HepG2 (cell line): Measurements from ENCODE around the gene JPH3. TPM values are rescaled to one million over a fixed set of nuclear protein-coding genes. Genes with fewer than 3 reads are reported as not detected.
"Not testable (repeated sequence)": the region's sequence is repeated elsewhere in the genome, so short reads cannot be mapped to it uniquely, and the experiment has no call there.

Source experiments
- ATAC-seq: fragments of 200-7000 bp; cut with Tn5 transposase; 3 replicates; pipeline ENCODE4 v1.9.1; 2020; ENCODE audit warnings: mild to moderate bottlenecking, moderate library complexity
- BruUV-seq: library from RNA; stranded (reverse); fragments of 400-500 nt; replicated peaks from 2 replicates; lab custom pipeline; 2021; lab: Mats Ljungman, UMichigan
- CTCF ChIA-PET: fragments of 300-600 bp; formaldehyde crosslinking; extraction: SDS; loops from one replicate; lab custom pipeline; 2021; ENCODE audit warnings: low total read pairs, inconsistent platforms, low intra/inter-chr PET ratio; lab: Yijun Ruan, JAX
- POLR2A ChIA-PET: fragments of 350-600 bp; sonication (Branson Sonifier 250); formaldehyde crosslinking; loops from one replicate; lab custom pipeline; 2020; ENCODE audit warnings: antibody characterized with exemption, inconsistent platforms; lab: Yijun Ruan, JAX
- DNase-seq: peaks from one replicate; pipeline ENCODE4 v3.0.0-alpha.2; 2015; ENCODE audit warnings: low spot score
- FAIRE-seq: peaks from 3 replicates; lab custom pipeline; 2011; peaks lifted over from hg19 to GRCh38; lab: Jason Lieb, UNC
- H2AFZ ChIP-seq: one replicate; pipeline ENCODE4 v1.6.1; 2011; ENCODE audit warnings: low read length, inconsistent platforms
- H3K27ac ChIP-seq: fragments of 300-600 bp; 3 replicates; pipeline ENCODE4 v1.8.0; 2011; ENCODE audit warnings: mixed run types, mild to moderate bottlenecking, mixed read lengths, low read length, inconsistent platforms; ENCODE audit not compliant: insufficient read depth; ENCODE audit errors: extremely low read length
- H3K27me3 ChIP-seq, 2 experiments: fragments of 200-600 bp in 1 of 2; 2 replicates in 1 of 2; 3 replicates in 1 of 2; pipeline versions ENCODE4 v1.6.0 to v1.8.0; 2011; ENCODE audit warnings: low read length in 2 of 2, mild to moderate bottlenecking in 2 of 2, moderate library complexity in 2 of 2, inconsistent platforms in 1 of 2; ENCODE audit not compliant: insufficient read depth in 2 of 2, control insufficient read depth in 1 of 2
- H3K36me3 ChIP-seq, 2 experiments: fragments of 200-600 bp in 1 of 2; replicated peaks in 1 of 2; 2 replicates in 1 of 2; 3 replicates in 1 of 2; pipeline versions ENCODE4 v1.5.1 to v1.8.0; 2011; ENCODE audit warnings: low read length in 2 of 2, inconsistent platforms in 1 of 2; ENCODE audit not compliant: insufficient read depth in 2 of 2, control insufficient read depth in 1 of 2
- H3K4me1 ChIP-seq: 2 replicates; pipeline ENCODE4 v1.5.1; 2012; ENCODE audit warnings: low read length, inconsistent platforms; ENCODE audit not compliant: insufficient read depth
- H3K4me2 ChIP-seq: 2 replicates; pipeline ENCODE4 v1.6.0; 2011; ENCODE audit warnings: low read depth, low read length, inconsistent platforms
- H3K4me3 ChIP-seq, 3 experiments: fragments of 200-600 bp in 1 of 3; sonication (generic), shearing (Covaris generic) in 1 of 3; replicated peaks in 1 of 3; 2 replicates each; pipeline ENCODE4 v1.5.1; 2011 to 2016; ENCODE audit warnings: low read length in 3 of 3, inconsistent platforms in 2 of 3, low read depth in 2 of 3, mild to moderate bottlenecking in 2 of 3, control low read depth in 1 of 3, mixed read lengths in 1 of 3; ENCODE audit not compliant: insufficient read depth in 1 of 3
- H3K79me2 ChIP-seq: one replicate; pipeline ENCODE4 v1.6.1; 2011; ENCODE audit warnings: low read length, inconsistent platforms; ENCODE audit not compliant: insufficient read depth
- H3K9ac ChIP-seq: 2 replicates; pipeline ENCODE4 v1.6.0; 2011; ENCODE audit warnings: mild to moderate bottlenecking, low read depth, low read length, inconsistent platforms; ENCODE audit not compliant: insufficient read depth
- H3K9me3 ChIP-seq: 2 replicates; pipeline ENCODE4 v1.5.1; 2012; ENCODE audit warnings: mild to moderate bottlenecking, low read length
- H4K20me1 ChIP-seq: 2 replicates; pipeline ENCODE4 v1.6.0; 2011; ENCODE audit warnings: inconsistent platforms, mild to moderate bottlenecking, low read length, moderate library complexity; ENCODE audit not compliant: insufficient read depth
- BCL3 ChIP-seq: sonication (generic); formaldehyde crosslinking; IDR thresholded peaks from 2 replicates; pipeline ENCODE4 v1.5.1; 2020; ENCODE audit warnings: mild to moderate bottlenecking, missing genetic modification reagents, moderate library complexity
- DBP ChIP-seq: sonication (generic); formaldehyde crosslinking; IDR thresholded peaks from 2 replicates; pipeline ENCODE4 v1.4.0; 2020; ENCODE audit warnings: missing genetic modification reagents; ENCODE audit errors: not compliant biosample characterization
- MLLT10 ChIP-seq: sonication (generic); formaldehyde crosslinking; IDR thresholded peaks from 2 replicates; pipeline ENCODE4 v1.4.0; 2020; ENCODE audit warnings: missing genetic modification reagents
- MTA1 ChIP-seq: sonication (generic); formaldehyde crosslinking; IDR thresholded peaks from 2 replicates; pipeline ENCODE4 v1.4.0; 2020; ENCODE audit warnings: missing genetic modification reagents, mild to moderate bottlenecking, borderline replicate concordance
- ZNF33B ChIP-seq: sonication (generic); formaldehyde crosslinking; IDR thresholded peaks from 2 replicates; pipeline ENCODE4 v1.5.1; 2020; ENCODE audit warnings: mild to moderate bottlenecking, missing genetic modification reagents
- ZNF446 ChIP-seq: sonication (generic); formaldehyde crosslinking; IDR thresholded peaks from 2 replicates; pipeline ENCODE4 v1.5.0; 2020; ENCODE audit warnings: mild to moderate bottlenecking, missing genetic modification reagents
- WGBS: methylation state at CpG from one replicate; pipeline ENCODE4 v1.1.6; 2017; ENCODE audit warnings: low lambda C conversion rate; 5-methylcytosine and 5-hydroxymethylcytosine counted together
- in situ Hi-C: cut with HindIII; loops from 2 replicates; pipeline ENCODE4 v1.10.0; 2017; ENCODE audit warnings: low pct_unique_long_range_greater_than_20kb; ENCODE audit not compliant: extremely low pct_ligation_motif_present
- intact Hi-C: fragments of 100-400 bp; cut with micrococcal nuclease; formaldehyde crosslinking; loops from one replicate; pipeline ENCODE4 v1.10.0; 2022; ENCODE audit not compliant: unreplicated experiment
- polyA plus RNA-seq, 8 experiments: library from polyadenylated mRNA; depleted of rRNA in 3 of 8; stranded (reverse) in 7 of 8; unstranded in 1 of 8; fragments of >200 nt; fragmentation: Illumina TruSeq in 4 of 8; extraction: Trizol in 4 of 8; gene quantifications; 2 replicates each; pipeline versions ENCODE4 v1.2.1 to v1.2.3, GENCODE V29; 2011 to 2016; ENCODE audit warnings: low read depth in 4 of 8, missing spikeins in 1 of 8, mixed read lengths in 1 of 8; ENCODE audit not compliant: insufficient read depth in 1 of 8
- total RNA-seq, 5 experiments: library from RNA; depleted of rRNA; stranded (reverse); fragments of >200 nt; fragmentation: Illumina TruSeq; extraction: Trizol; gene quantifications; 2 replicates each; pipeline ENCODE4 v1.2.3, GENCODE V29; 2016; ENCODE audit warnings: low read depth in 1 of 5
- TF ChIP-seq, protein P1 (sequence below): sonication (generic); formaldehyde crosslinking; IDR thresholded peaks from 2 replicates; pipeline ENCODE4 v1.5.1; 2020; ENCODE audit warnings: mild to moderate bottlenecking, missing genetic modification reagents, moderate library complexity
- TF ChIP-seq, protein P2 (sequence below): IDR thresholded peaks from 2 replicates; pipeline ENCODE4 v1.6.1; 2016; ENCODE audit warnings: low read depth, borderline replicate concordance

JPH3 gene
- total and polyA plus RNA-seq, 2 of the 13 experiments (the other 11 are each of a cell fraction or from before 2014, with no cell fraction given) = not detected

GRCh38 chr16:87725596-87726235 is 123.4 kb downstream of the JPH3 start:
- no peaks in the 10 kb centered on the region for H3K79me2 ChIP-seq
- BruUV-seq = no TSS peak
- intact Hi-C loops = no loop called here
- TF ChIP-seq, protein P1, sequence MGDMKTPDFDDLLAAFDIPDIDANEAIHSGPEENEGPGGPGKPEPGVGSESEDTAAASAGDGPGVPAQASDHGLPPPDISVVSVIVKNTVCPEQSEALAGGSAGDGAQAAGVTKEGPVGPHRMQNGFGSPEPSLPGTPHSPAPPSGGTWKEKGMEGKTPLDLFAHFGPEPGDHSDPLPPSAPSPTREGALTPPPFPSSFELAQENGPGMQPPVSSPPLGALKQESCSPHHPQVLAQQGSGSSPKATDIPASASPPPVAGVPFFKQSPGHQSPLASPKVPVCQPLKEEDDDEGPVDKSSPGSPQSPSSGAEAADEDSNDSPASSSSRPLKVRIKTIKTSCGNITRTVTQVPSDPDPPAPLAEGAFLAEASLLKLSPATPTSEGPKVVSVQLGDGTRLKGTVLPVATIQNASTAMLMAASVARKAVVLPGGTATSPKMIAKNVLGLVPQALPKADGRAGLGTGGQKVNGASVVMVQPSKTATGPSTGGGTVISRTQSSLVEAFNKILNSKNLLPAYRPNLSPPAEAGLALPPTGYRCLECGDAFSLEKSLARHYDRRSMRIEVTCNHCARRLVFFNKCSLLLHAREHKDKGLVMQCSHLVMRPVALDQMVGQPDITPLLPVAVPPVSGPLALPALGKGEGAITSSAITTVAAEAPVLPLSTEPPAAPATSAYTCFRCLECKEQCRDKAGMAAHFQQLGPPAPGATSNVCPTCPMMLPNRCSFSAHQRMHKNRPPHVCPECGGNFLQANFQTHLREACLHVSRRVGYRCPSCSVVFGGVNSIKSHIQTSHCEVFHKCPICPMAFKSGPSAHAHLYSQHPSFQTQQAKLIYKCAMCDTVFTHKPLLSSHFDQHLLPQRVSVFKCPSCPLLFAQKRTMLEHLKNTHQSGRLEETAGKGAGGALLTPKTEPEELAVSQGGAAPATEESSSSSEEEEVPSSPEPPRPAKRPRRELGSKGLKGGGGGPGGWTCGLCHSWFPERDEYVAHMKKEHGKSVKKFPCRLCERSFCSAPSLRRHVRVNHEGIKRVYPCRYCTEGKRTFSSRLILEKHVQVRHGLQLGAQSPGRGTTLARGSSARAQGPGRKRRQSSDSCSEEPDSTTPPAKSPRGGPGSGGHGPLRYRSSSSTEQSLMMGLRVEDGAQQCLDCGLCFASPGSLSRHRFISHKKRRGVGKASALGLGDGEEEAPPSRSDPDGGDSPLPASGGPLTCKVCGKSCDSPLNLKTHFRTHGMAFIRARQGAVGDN (CRISPR knock-in tag) = no peak
- TF ChIP-seq MLLT10 (CRISPR knock-in tag) (no peak), ZNF446 (CRISPR knock-in tag) (no peak), DBP (CRISPR knock-in tag) (no peak), MTA1 (CRISPR knock-in tag) (no peak), ZNF33B (CRISPR knock-in tag) (no peak), BCL3 (CRISPR knock-in tag) (no peak)
- TF ChIP-seq, protein P2, sequence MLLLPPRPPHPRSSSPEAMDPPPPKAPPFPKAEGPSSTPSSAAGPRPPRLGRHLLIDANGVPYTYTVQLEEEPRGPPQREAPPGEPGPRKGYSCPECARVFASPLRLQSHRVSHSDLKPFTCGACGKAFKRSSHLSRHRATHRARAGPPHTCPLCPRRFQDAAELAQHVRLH = no peak
- TF ChIP-seq, all 625 proteins: peak for 0
- WGBS = 95% methylated on average over 28 of the region's 28 CpGs
- Histone ChIP-seq H3K27ac (no peak overlapping the region), H3K27me3 (no peaks in the 10 kb centered on the region), H3K4me3 (no peak overlapping the region), H3K36me3 (peaks cover 32 to 72% of the 10 kb centered on the region in 2 experiments), H3K4me1 (no peaks in the 10 kb centered on the region), H3K4me2 (no peak overlapping the region), H3K9ac (no peak overlapping the region), H3K9me3 (no peaks in the 10 kb centered on the region), H4K20me1 (no peaks in the 10 kb centered on the region), H2AFZ (no peak overlapping the region)
- ATAC-seq (no peak), DNase-seq (no peak), FAIRE-seq (no peak)
- POLR2A ChIA-PET = no interaction called here
- in situ Hi-C loops = no loop called here
- CTCF ChIA-PET = no interaction called here

GRCh38 chr16:87726577-87726976 is 124.3 kb downstream of the JPH3 start:
- H2AFZ ChIP-seq, POLR2A ChIA-PET, intact Hi-C loops, H4K20me1 ChIP-seq, DNase-seq, H3K4me2 ChIP-seq, BruUV-seq, CTCF ChIA-PET, H3K9me3 ChIP-seq, ATAC-seq, FAIRE-seq, in situ Hi-C loops, H3K4me1 ChIP-seq, H3K79me2 ChIP-seq, H3K9ac ChIP-seq, H3K27me3 ChIP-seq, H3K4me3 ChIP-seq, H3K27ac ChIP-seq: not testable (repeated sequence)
- H3K36me3 ChIP-seq = peaks cover 34 to 73% of the 10 kb centered on the region in 2 experiments
- 99% methylated on average over 40 of the region's 40 CpGs for WGBS
